ENCODE results near the gene PRTG.
"Not testable (repeated sequence)": the region's sequence is repeated elsewhere in the genome, so short reads cannot be mapped to it uniquely, and the experiment has no call there.

Gene PRTG

DNA sequence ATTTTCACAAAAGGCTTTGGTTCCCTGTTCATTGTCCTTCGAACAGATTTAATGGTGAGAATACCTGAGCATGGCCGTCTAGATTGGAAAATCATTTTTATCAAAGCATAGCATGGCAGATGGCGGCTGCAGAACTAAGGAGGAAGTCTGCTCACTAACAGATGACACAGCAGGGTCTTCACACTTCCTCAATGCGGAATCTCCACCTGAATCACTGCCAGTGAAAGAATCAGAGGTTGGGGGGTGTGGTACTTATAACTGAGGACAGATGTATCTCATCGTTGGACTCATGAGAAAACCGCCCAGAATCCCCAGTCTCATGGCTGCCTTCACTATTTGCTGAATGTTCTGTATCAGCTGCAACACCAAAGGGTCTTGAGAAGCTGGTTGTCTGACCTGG is 123.2 kb downstream of the PRTG start:
- DNase-seq, result no peak

DNA sequence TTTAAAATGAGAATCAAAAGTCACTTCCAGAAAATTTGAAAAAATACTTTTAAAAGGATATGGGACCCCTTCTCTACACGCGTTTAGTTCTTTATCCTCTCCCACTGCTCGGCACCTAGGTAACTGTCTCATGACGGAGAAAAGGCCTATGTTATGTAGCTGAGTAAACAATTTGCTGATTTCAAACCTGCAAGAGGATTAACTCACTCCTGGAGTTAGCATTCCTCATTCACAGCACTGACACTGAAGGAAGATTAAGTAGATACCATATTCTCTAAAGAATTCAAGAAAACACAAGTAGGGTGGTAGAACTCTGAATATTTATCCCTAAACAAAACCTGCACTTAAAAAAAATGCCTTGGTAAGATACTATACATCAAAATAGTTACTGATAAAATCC is 124.6 kb downstream of the PRTG start:
- DNase-seq, result no peak

DNA sequence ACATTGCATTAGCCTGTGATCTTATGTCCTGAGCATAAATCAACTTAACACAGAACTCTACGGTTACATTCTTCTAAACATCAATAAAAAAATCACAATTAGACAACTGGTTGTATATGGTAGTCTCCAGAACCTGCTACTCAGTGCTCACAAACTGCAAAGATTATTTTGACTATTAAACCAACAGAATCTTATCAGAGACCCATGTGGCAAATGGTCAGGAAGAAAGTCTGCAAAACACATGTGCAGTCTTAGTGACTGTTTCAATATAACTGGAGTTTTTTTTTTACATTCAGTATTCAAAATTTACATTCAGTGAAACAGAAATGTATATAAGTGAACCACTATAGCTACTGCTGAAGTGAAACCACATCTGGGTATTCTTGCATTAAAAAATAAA is 127.5 kb downstream of the PRTG start:
- no peak for DNase-seq

DNA sequence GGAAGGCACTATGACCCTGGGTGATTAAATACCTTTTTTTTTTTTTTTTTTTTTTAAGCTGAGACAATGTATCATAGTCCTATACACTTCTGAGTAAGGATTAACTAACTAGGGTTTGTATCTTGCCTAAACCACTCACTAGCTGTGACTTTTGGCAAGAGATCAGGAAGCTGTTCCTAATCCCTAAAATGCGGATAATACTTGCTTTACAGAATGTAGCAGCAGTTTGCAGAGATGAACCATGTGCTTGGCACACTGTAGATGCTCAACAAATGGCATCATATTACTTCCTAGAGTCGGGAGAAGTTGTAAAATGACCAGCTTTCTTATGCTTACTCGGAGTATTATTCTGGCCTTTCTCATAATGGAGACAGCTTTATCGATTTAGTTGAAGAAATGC is 129.2 kb downstream of the PRTG start:
- DNase-seq, result no peak

DNA sequence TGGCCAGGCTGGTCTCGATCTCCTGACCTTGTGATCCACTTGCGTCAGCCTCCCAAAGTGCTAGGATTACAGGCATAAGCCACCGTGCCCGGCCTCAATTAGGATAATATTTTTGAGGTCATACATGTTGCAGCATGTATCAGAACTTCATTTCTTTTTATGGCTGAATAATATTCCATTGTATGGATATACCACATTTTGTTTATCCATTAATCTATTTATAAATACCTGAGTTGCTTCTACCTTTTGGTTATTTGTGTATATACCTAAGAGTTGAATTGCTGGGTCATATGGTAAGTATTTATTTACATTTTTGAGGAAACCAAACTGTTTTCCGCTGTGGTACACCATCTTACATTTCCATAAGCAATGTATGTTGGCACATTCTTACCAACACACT is 136.7 kb downstream of the PRTG start:
- no peak for DNase-seq

DNA sequence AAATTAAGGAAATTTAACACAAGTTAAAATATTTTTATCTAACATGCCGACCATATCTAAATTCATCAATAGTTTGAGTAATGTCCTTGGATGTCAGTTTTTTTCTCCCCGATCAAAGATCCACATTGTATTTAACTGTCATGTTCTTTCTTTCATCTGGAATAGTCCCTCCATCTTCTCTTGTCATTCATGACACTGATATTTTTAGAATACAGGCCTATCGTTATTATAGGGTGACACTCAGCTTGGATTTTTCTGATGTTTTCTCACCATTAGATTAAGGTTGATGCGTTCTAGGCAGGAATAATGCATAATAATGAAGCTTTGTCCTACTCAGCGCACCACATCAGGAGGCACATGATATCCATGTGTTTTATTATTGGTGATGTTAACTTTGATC is 141.6 kb downstream of the PRTG start:
- DNase-seq, result no peak

DNA sequence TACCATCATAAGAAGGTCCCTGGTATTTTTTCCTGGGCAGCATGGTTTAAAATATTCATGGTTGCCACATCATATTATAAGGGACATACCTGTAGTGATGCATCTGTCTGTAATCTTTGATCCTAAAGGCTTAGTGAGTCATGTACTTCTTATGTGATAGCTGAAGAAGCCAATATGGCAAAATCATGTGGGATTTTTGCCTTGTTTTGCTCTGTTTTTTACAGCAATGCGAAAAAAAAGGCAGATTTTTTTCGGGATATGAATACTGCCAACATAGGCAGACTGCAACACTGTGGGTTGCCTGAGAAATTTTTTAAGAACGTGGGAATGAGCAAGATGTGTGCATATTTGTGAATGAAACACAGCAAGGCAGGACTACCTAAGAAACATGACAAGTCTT is 143.5 kb downstream of the PRTG start:
- DNase-seq, result no peak

DNA sequence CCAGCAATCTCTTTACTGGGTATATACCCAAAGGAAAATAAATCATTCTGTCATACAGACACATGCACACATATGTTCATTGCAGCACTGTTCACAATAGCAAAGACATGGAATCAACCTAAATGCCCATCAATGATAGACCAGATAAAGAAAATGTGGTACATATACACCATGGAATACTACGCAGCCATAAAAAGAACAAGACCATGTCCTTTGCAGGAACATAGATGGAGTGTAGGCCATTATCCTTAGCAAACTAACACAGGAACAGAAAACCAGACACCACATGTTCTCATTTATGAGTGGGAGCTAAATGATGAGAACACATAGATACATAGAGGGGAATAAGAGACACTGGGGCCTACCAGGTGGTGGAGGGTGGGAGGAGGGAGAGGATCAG is 149.9 kb downstream of the PRTG start:
- not testable (repeated sequence) for DNase-seq

DNA sequence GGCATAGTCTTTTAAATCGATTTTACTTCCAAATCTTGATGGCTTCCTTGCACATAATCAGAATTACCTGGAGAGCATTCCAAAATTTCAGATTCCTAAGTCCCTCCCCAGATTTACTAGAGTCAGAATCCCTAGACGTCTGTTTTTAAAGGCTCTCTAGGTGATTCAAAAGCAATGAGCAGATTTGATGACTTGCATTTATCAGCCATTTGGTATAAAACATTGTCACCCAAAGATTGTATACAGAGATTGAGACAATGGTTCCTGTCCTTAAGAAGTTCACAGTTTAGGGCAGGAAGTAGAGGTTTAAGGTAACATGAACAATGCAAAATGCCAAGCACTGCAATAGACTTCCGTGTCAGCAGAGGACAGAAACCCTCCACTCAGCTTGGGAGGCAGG is 152.2 kb downstream of the PRTG start:
- no peak for DNase-seq

DNA sequence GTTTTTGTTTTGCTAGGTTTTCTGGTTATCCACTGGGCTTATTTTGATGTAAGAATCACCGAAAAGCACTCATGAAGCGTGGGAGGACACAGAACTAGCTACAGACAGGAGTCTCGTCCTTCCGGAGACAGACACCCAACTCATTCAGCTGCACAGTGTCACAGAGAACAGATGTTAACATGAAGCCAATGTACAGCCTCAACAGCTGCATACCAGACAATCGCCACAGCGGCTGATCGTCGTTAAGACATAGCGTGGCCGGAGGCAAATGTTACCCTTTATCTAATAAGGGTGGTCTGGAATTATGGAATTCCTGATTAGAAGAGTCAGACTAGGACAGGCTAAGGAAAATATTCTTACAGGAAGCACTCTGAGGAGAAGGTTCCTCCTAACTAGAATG is 153.7 kb downstream of the PRTG start:
- DNase-seq, result no peak

DNA sequence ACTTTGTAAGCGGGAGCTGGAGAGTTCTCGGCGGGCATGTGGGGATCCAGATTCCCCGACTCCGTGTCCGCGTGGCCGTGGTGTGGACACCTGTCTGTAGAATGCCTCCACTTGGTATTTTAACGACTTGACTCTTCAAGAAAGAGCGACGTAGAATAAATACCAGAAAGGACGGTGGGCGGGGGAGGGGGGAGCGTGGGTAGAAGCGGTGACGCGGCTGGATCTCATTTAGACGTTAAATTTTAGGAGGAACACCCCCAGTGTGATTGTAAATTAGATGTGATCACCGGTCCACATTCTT is 154.2 kb downstream of the PRTG start:
- no peak for DNase-seq

DNA sequence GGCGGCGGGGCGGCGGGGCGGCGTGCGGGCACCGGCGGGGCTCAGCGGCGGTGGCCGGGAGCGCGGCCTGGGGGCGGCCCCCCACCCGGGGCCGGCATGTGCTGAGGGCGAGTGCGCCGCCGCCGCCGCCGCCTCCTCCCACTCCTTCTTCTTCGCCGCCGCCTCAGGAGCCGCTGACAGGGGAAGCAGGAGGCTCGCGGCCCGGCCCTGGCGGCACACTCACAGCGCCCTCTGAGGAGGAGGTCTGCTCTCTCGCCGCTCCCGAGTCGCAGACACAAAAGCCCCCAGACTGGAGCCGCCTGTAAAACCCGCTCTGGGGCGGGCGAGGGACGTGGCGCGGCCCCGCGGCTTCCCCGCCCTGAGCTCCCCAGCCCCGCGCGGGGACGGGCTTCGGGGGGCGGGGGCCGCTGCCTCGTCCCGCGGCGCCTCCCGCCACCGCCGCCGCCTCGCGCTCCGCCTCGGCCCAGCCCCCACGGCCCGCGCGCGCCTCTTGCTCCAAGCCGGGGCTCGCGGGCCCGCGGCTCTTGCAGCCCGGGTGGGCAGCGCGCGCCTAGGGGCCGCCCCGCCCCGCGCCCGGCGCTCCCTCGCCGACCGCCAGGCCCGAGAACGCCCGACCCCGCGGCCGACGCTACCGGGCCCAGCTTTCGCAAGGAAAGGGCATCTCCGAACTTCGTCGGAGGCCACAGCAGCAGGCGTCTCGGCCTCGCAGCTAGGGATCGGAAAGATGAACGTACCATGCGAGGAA is 154.7 kb downstream of the PRTG start, which contains the start of gene PYGO1:
Gene PYGO1 (minus strand): TSS at position 276 of the 745 bp plus-strand sequence. CDS start 462 bp downstream, outside the sequence.
- no peak for DNase-seq

DNA sequence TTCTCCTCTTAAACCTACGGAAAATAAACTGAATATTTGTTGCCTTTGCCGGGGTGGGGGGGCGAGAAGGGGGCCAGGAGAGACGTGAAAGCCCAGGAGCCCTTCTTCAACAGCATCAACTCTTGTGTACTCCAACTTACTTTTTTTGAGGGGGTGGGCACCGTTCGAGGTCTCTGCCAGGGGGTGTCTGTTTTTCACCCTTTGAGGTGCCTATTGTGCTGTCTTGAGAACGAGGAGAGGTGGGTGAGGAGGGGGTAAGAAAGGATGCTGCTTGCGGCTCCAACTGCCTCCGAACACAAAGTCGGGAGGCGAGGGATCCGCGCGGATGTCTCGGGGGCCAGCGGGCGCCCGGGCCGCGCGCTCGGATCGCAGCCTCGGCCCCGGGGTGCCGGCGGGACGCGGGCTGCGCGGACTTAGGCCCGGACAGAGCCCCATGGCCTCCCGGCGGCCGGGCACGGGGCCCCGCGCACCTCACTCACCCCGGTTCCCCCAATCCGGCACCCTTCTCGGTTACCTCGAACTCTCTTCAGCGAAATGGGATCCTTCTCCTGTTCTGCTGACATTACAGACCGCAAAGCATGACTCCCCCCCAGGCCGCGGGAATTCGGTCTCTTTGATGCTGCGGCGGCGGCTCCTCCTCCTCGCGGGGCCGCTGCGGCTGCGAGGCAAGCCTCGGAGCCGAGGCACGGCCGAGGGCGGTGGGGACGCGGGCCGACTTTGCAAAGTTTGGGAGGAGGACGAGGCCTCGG is 155.5 kb downstream of the PRTG start:
- DNase-seq, result no peak

DNA sequence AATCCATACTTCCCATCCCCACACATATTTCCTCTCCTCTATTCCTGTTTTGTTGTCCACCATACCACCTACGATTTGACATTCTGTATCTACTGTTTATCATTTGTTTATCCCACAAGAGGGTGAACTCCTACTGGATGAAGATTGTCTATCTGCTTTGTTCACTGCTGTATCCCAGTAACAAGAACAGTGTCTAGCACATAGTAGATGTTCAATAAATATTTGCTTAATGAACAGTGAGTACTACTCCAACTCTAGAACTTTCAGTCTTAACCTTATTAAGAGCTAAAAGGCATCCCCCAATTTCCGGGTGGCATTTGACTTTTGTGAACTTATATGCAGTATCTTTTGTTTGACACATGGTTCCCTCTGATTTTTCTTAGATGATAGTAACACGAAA is 156.1 kb downstream of the PRTG start:
- no peak for DNase-seq

DNA sequence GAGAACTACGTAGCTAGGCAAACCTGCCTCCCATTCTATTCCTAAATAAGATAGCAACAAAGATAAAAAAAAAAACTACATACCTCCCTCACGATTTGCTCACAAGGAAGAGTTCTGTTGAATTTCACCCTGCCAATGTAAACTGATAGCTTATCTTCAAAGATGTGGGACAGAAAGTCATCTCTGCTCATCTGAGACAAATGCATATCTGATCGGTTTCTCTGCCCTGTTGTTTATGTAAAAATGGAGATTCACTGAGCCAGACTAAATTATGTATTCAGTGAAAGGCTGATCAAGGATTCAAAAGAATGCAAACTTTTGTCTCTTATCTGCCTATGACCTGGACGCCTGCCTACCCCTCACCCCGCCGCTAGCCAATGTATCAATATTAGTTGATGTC is 166.0 kb downstream of the PRTG start:
- DNase-seq, result no peak

DNA sequence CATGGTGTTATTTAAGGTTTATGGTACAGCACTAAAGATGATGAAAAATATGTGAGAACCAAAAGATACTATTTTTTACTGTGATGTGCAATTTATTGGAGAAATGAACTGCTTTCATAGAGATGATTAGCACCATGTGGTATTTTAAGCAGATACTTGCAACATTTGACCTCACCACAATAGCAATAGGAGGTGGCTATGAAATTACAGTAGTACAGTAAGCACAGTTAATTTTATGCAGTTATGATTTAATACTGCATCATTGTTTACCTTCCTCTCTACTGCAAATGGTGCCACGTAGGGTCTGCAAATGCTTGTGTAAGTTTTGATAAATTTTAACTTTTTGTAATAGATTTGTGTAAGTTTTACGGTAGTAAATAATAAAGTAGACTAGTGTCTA is 168.9 kb downstream of the PRTG start:
- no peak for DNase-seq

DNA sequence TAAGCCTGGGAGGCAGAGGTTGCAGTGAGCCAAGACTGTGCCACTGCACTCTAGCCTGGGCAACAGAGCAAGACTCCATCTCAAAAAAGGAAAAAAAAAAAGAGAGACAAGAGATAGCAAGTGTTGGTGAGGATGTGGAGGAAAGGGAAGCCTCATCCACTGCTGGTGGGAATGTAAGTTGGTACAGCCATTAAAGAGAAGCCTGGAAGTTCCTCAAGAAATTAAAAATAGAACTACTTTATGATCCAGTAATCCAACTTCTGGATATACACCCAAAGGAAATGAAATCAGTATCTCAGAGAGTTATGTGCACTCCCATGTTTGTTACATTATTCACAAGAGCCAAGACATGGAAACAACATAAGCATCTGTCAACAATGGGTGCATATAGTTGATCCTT is 169.7 kb downstream of the PRTG start:
- no peak for DNase-seq

DNA sequence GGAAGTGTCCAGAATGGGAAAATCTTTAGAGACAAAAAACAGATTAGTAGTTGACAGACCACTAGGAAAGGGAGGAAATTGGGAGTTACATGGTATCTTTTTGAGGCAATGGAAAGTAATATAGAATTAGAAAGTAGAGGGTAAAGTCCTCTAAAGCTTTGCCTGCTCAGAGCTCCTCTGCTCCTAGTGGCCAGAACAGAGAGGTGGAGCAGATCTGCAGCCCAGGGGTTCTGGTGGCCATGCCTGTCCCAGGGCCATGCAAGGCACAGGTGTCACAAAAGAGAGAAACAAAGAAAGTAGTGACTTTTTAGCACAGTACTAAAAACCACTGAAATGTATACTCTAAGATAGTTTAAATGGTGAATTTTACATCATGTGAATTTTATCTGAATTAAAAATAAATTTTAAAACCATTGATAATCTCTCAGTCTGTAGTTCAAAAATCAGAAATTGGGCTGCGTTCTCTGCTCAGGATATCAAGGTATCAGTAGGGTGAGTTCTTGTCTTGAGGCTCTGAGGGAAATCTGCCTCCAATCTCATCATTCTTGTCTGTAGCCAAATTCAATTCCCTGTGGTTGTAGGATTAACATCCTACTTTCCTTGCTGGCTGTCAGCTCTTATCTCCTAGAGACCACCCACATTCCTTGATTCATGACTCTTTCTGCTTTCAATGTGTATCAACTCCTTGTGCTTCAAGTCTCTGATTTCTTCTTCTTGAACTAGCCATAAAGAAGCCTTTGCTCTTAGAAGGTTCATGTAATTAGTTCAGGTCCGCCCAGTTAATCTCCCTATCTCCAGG is 178.4 kb downstream of the PRTG start:
- DNase-seq, result no peak

DNA sequence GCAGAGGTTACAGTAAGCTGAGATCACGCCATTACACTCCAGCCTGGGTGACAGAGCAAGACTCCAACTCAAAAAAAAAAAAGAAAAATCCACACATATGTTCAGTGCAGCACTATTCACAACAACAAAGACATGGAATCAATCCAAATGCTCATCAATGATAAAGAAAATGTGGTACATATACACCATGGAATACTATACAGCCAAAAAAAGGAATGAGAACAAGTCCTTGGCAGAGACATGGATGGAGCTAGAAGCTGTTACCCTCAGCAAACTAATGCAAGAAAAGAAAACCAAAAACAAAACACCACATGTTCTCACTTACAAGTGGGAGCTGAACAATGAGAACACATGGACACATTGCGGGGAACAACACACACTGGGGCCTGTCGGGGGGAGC is 180.4 kb downstream of the PRTG start:
- no peak for DNase-seq

Measured in cortex of kidney (tissue), 1 donor.